NCI-H187 treated with DMSO at 0.1 percent for 48 hours (cell line): Measurements from ENCODE around the gene IL17F.

Source experiments
- DNase-seq: peaks from one replicate; lab custom pipeline; 2025; lab: John Stamatoyannopoulos, UW

The IL17F gene

GRCh38 chr6:52189974-52190373 lies 54.3 kb downstream of the IL17F start:
- no peak for DNase-seq

GRCh38 chr6:52187098-52187497 lies 57.2 kb downstream of the IL17F start:
- DNase-seq, result no peak
